Effector memory CD4-positive, alpha-beta T cell (primary cell): ENCODE results near the gene WASHC2C.
"Not testable (repeated sequence)": the region's sequence is repeated elsewhere in the genome, so short reads cannot be mapped to it uniquely, and the experiment has no call there.

Experiments used
- DNase-seq, 3 donors: peaks; one replicate each; pipeline ENCODE4 v3.0.0-alpha.2; 2020
- H3K27ac ChIP-seq: 2 replicates; pipeline ENCODE4 v1.7.0; 2013; ENCODE audit warnings: mild to moderate bottlenecking, low read length, moderate library complexity; ENCODE audit not compliant: insufficient read depth, poor library complexity, severe bottlenecking
- H3K27me3 ChIP-seq: replicated peaks from 2 replicates; pipeline ENCODE4 v1.7.0; 2013; ENCODE audit warnings: mild to moderate bottlenecking, low read length; ENCODE audit not compliant: insufficient read depth, control insufficient read depth, poor library complexity, severe bottlenecking
- H3K36me3 ChIP-seq: 2 replicates; pipeline ENCODE4 v1.7.0; 2013; ENCODE audit warnings: mild to moderate bottlenecking, low read length, moderate library complexity; ENCODE audit not compliant: control insufficient read depth, insufficient read depth
- H3K4me1 ChIP-seq: 2 replicates; pipeline ENCODE4 v1.7.0; 2013; ENCODE audit warnings: low read length, mild to moderate bottlenecking; ENCODE audit not compliant: control insufficient read depth, insufficient read depth, poor library complexity, severe bottlenecking
- H3K4me3 ChIP-seq: 2 replicates; pipeline ENCODE4 v1.7.0; 2013; ENCODE audit warnings: low read length, low read depth, mild to moderate bottlenecking; ENCODE audit not compliant: insufficient read depth, poor library complexity, severe bottlenecking
- H3K9me3 ChIP-seq: 2 replicates; pipeline ENCODE4 v1.7.0; 2013; ENCODE audit warnings: mild to moderate bottlenecking, low read length, moderate library complexity; ENCODE audit not compliant: control insufficient read depth

WASHC2C gene

DNA sequence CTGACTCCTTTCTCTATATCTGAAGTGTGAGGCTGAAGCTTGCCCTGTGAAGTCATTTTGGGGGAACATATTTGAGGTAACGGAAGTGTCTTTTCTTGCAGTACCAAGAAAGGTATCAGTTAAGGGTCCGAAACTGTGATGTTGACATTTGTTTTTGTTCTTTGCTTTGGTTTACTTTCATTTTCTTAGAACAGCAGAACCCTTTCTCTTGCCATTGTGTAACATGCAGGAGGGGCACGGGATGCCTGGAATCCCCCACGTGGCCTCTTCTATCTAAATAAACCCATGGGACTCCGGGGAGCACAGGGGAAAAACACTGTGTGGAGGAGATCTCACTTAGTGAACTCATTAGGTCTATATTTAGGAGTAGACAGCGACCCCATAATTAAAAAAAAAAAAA, 34.6 kb downstream of the WASHC2C start:
- not testable (repeated sequence) for H3K27ac ChIP-seq, H3K9me3 ChIP-seq

DNA sequence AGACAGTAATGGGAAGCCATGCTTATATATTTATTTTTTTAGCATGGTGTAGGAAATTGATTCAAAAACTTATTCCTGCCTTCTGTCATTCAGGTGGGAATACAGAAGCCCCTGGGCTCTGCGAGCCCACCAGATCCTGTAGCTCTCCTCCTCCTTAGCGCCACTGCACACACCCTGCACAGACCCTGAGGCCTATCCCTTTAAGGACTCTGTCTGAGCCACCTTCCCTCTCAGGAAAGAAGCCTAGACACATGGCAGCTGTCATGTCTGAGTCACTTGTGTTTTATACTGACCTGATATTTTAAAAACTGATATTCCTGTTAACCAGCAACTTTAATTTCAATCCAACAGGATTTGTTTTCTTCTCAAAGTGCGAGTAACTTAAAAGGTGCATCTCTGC, 36.0 kb downstream of the WASHC2C start:
- H3K9me3 ChIP-seq, H3K4me1 ChIP-seq, H3K36me3 ChIP-seq, H3K4me3 ChIP-seq, H3K27me3 ChIP-seq, H3K27ac ChIP-seq, DNase-seq: not testable (repeated sequence)

More for the DNA sequence above, 34.6 kb downstream of the WASHC2C start:
- H3K4me3 ChIP-seq, H3K27me3 ChIP-seq, DNase-seq, H3K36me3 ChIP-seq, H3K4me1 ChIP-seq: not testable (repeated sequence)

DNA sequence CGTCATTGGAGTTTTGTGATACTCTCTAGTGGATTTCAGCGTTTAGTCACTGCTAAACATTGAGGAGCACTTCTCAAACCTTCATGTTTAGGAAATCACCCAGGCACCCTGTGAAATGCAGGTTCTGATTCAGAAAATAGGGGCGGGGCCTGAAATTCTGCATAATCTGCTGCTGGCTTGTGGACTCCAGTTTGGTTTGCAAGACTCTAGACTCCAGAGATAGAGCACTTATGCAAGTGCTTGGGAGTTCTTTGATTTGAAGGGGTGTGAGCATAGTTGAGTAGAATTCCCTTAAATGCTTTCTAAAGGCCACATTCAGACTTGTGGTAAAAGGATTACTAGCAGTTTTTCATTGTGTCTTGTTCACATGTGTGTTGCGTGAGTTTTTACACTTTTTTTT, 41.3 kb downstream of the WASHC2C start:
- not testable (repeated sequence) for H3K36me3 ChIP-seq, H3K4me3 ChIP-seq, H3K4me1 ChIP-seq, H3K27ac ChIP-seq, DNase-seq, H3K27me3 ChIP-seq, H3K9me3 ChIP-seq

DNA sequence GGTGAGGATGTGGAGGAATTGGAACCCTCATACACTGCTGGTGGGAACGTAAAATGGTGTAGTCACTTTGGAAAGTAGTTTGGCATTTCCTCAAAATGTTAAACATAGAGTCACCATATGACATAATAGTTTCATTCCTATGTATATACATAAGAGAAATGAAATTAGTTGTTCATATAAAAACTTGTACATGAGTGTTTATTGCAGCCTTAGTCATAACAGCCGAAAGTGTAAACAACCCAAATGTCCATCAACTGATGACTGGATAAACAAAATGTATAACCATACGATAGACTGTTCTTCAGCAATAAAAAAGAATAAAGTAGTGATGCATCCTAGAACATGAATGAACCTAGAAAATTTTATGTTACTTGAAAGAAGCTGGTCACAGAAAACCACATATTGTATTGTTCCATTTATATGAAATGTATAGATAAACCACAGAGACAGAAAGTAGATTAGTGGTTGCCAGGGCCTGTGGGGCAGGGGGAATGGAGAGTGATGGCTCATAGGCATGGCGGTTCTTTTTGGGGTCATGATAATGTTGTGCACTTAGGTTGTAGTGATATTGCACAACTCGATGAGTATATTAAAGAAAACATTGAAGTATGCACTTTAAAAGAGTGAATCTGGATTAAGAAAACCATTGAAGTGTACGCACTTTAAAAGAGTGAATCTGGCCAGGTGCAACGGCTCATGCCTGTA, 44.8 kb downstream of the WASHC2C start:
- not testable (repeated sequence) for DNase-seq, H3K36me3 ChIP-seq, H3K4me3 ChIP-seq, H3K27ac ChIP-seq, H3K9me3 ChIP-seq, H3K4me1 ChIP-seq, H3K27me3 ChIP-seq

DNA sequence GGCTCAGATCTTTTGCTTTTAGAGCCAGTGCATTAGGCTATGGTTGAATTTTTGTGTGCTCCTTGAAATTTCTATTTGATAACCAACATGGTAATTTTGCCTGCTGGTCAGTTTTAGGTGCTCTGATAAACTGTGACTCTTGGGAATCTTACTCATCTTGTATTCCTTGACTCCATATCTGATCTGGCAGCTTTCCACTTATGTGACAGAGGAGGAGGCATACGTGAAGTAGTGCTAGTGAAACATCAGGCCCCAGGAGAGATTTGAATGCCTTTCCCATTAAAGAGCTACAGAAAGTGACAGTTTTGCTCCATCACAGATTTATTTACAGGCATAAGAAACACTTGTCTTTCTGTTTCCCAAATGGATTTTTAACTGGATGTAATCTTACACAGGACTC, 59.2 kb downstream of the WASHC2C start:
- DNase-seq, H3K36me3 ChIP-seq, H3K27me3 ChIP-seq, H3K4me1 ChIP-seq, H3K27ac ChIP-seq, H3K9me3 ChIP-seq, H3K4me3 ChIP-seq: not testable (repeated sequence)

DNA sequence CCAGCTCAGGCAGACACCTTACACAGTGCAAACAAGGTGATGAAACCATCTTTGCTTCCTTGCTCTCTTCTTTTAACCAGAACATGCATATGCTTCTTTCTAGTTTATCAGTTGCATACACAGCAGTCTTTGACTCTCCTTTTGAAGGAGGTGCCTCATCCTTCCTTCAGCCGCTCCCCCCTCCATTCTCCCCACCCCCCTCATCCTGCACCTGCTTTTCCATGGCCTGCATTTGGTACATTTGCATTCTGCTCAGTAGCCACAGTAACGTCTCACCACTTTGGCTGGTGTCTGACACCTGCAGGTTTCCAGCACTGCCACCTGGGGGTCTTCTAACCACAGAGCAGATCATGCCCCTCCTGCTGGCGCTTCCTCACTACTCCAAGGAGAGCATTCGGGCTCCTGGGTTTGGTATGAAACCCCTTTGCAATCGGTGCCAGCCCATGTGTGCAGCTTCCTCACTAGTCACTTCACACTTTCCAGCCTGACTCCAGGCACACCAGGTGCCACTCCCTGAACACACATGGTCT, 60.2 kb downstream of the WASHC2C start:
- not testable (repeated sequence) for H3K27ac ChIP-seq, H3K4me3 ChIP-seq, H3K4me1 ChIP-seq, H3K36me3 ChIP-seq, H3K27me3 ChIP-seq, H3K9me3 ChIP-seq, DNase-seq

DNA sequence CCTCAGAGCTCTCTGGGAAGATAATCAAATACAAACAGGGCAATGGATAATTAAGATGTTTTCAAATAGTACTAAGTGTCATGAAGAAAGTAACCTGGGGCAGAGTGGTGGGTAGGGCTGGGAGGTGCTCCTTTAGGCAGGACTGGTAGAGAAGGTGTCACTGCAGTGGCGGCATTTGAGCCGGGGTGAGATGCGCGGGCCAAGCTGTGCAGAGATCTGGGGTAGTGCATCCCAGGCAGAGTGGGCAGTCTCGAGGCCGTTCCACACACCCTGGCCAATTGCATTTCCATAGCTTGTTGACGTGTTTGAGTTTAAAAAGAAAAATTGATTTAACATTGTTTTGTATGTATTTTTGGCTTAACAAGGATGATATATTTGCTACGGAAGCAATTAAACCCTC, 62.9 kb downstream of the WASHC2C start:
- not testable (repeated sequence) for H3K27me3 ChIP-seq, DNase-seq, H3K4me3 ChIP-seq, H3K9me3 ChIP-seq, H3K36me3 ChIP-seq, H3K4me1 ChIP-seq, H3K27ac ChIP-seq

DNA sequence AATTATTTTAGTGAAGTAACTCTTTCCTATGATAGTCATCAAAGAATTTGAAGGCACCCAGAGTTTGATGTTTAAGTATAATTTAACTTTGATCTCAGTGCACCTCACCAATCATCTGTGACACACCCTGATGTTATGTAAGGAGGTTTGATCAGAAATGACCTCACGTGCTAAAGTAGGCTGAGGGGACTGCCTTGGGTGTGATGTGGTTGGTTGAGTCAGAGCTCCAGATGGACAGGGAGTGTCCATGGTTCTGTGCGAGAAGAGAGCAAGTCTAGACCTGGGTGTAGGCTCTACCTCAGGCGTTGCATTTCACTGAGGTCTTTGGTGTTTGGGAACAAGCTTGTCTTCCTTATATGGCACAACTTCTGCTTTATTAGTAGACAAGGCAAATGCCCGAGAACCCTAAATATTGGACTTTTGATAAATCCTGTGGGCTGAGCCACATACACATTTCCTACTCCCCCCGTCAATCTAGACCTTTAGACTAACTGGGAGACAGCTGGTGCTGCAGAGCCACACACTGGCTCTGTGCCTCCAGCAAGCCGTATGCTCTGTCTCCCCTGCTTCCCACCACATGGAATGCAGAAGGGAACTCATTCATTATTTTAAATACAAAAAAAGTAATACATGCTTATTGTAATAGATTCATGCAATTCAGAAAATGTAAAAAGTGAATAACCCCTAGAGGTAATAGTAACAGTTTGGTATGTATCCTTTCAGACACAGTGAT, 63.8 kb downstream of the WASHC2C start:
- H3K4me1 ChIP-seq, H3K27ac ChIP-seq, H3K36me3 ChIP-seq, H3K9me3 ChIP-seq, H3K27me3 ChIP-seq, H3K4me3 ChIP-seq, DNase-seq: not testable (repeated sequence)

DNA sequence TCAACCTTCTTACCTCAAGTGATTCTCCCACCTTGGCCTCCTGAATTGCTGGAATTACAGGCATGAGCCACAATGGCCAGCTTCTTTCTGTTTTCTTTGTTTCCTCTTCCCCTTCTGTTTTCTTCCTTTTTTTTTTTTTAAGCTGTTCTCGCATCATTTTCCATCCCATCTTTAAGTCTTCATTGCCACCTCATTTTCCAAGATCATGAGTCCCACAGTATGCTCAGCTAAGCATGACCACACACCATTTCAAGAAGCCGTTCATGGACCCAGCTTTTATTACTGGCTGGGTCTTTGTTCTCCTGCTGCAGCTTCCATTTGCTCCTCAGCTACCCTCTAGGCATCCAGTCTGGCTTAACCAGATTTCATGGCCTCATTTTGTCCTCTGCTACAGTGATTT, 67.7 kb downstream of the WASHC2C start:
- H3K4me3 ChIP-seq, H3K9me3 ChIP-seq, H3K36me3 ChIP-seq, H3K27ac ChIP-seq, DNase-seq, H3K27me3 ChIP-seq, H3K4me1 ChIP-seq: not testable (repeated sequence)
